Vagina (tissue), 2 donors: Measurements from ENCODE around the gene SPATA22. TPM values are rescaled to one million over a fixed set of nuclear protein-coding genes. Genes with fewer than 3 reads are reported as not detected.
"Not testable (repeated sequence)": the region's sequence is repeated elsewhere in the genome, so short reads cannot be mapped to it uniquely, and the experiment has no call there.

Experiments used
- DNase-seq, 2 donors: peaks; one replicate each; pipeline ENCODE4 v3.0.0-alpha.2; 2017; ENCODE audit errors: extremely low spot score in 2 of 2
- H3K27ac ChIP-seq: fragments of 200-600 bp; sonication (generic); one replicate; pipeline ENCODE4 v1.5.1; 2019
- H3K27me3 ChIP-seq: fragments of 200-600 bp; sonication (generic); one replicate; pipeline ENCODE4 v1.5.1; 2019
- H3K36me3 ChIP-seq, 2 donors: fragments of 200-600 bp; sonication (generic); one replicate each; pipeline ENCODE4 v1.5.1; 2017 to 2019
- H3K4me1 ChIP-seq: fragments of 200-600 bp; sonication (generic); one replicate; pipeline ENCODE4 v1.5.1; 2019
- H3K4me3 ChIP-seq, 2 donors: fragments of 200-600 bp; sonication (generic); 1 replicate in 1 of 2; 2 replicates in 1 of 2; pipeline ENCODE4 v1.5.1; 2016 to 2019
- H3K9me3 ChIP-seq: fragments of 200-600 bp; sonication (generic); one replicate; pipeline ENCODE4 v1.5.1; 2019
- POLR2A ChIP-seq, 2 donors: fragments of 450-650 bp; IDR thresholded peaks; one replicate each; pipeline ENCODE4 v1.6.1; 2017; ENCODE audit warnings: antibody characterized with exemption in 2 of 2, mild to moderate bottlenecking in 2 of 2, moderate library complexity in 2 of 2
- POLR2AphosphoS5 ChIP-seq, 2 donors: sonication (generic); formaldehyde crosslinking; IDR thresholded peaks; one replicate each; pipeline ENCODE4 v1.9.0; 2017; ENCODE audit warnings: antibody characterized with exemption in 2 of 2, mild to moderate bottlenecking in 2 of 2, low read depth in 1 of 2; ENCODE audit not compliant: insufficient read depth in 1 of 2
- intact Hi-C: fragments of 100-400 bp; cut with DNase I; formaldehyde crosslinking; loops from one replicate; pipeline ENCODE4 v1.15.1; 2023
- total RNA-seq: library from RNA; depleted of rRNA; stranded (reverse); fragments of >200 nt; gene quantifications from one replicate; pipeline ENCODE4 v1.2.3, GENCODE V29; 2016
- TF ChIP-seq, protein P1 (sequence below), 3 experiments: fragments of 450-650 bp in 2 of 3; fragments of 200-600 bp in 1 of 3; sonication (generic) in 1 of 3; IDR thresholded peaks; one replicate each; pipeline ENCODE4 v1.5.1; 2017 to 2019; ENCODE audit warnings: antibody characterized with exemption in 3 of 3, mild to moderate bottlenecking in 2 of 3, moderate library complexity in 2 of 3

Gene SPATA22
- total RNA-seq, 1 donor from 2014 or later: not detected

DNA sequence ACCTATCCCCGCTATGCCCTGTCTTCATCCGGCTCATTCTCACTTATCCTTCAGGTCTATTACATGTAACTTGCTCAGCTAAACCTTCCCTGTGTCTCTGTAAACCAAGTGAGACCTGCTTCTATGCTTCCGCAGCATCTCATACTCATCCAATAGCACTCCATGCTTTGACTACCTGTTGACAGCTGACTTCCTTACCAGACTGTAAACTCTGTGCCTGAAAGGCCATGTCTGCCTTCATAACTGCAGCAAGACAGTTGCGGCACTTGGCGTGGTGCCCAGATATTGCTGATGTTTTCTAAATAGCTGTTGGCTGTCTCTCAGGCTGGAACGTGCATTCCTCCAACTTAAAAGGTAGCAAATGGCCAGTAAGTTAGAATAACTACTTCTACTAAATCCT lies 71.6 kb downstream of the SPATA22 start:
- H3K27ac ChIP-seq: no peak overlapping the region
- H3K36me3 ChIP-seq: no peaks in the 10 kb centered on the region
- no peak overlapping the region for H3K4me3 ChIP-seq
- TF ChIP-seq POLR2A (IDR thresholded peaks at IDR 0.05): no peak
- DNase-seq: no peak
- H3K9me3 ChIP-seq: no peaks in the 10 kb centered on the region
- no peaks in the 10 kb centered on the region for H3K27me3 ChIP-seq
- intact Hi-C loops: no loop called here
- no peaks in the 10 kb centered on the region for H3K4me1 ChIP-seq

DNA sequence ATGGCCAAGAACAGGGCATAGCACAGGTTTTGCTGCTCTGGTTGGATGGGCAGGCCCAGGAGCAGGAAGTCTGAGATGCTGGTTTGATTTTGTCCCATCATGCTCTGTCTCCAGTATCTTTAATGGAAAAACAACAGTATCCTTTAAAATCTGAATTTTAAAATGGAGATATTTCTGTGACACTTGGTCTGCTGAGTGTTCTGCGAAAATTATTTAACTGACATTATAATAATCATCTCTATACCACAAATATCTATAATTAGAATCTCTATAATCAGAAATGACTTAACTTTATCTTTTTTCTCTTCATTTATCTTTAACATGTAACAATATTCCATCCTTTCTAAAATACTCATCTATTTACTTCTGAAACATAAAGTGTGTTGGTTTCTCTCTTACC lies 73.3 kb downstream of the SPATA22 start, which contains the start of gene OR1E1:
Gene OR1E1, minus strand, starts transcription at position 101 of the 400 bp plus-strand sequence. Its CDS starts 0 bp downstream, at position 101.
- DNase-seq: no peak
- no peaks in the 10 kb centered on the region for H3K27me3 ChIP-seq
- H3K4me3 ChIP-seq: no peak within 1 kb of the TSS
- no peaks in the 10 kb centered on the region for H3K4me1 ChIP-seq
- no peaks in the 10 kb centered on the region for H3K9me3 ChIP-seq
- H3K27ac ChIP-seq: no peak within 1 kb of the TSS
- intact Hi-C loops: no loop called here
- TF ChIP-seq POLR2A (IDR thresholded peaks at IDR 0.05): no peak
- TF ChIP-seq POLR2AphosphoS5 (IDR thresholded peaks at IDR 0.05; ENCODE audit: insufficient read depth in 1 of 2, low read depth in 1 of 2): no peak
- TF ChIP-seq, protein P1, sequence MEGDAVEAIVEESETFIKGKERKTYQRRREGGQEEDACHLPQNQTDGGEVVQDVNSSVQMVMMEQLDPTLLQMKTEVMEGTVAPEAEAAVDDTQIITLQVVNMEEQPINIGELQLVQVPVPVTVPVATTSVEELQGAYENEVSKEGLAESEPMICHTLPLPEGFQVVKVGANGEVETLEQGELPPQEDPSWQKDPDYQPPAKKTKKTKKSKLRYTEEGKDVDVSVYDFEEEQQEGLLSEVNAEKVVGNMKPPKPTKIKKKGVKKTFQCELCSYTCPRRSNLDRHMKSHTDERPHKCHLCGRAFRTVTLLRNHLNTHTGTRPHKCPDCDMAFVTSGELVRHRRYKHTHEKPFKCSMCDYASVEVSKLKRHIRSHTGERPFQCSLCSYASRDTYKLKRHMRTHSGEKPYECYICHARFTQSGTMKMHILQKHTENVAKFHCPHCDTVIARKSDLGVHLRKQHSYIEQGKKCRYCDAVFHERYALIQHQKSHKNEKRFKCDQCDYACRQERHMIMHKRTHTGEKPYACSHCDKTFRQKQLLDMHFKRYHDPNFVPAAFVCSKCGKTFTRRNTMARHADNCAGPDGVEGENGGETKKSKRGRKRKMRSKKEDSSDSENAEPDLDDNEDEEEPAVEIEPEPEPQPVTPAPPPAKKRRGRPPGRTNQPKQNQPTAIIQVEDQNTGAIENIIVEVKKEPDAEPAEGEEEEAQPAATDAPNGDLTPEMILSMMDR (IDR thresholded peaks at IDR 0.05): no peak
- H3K36me3 ChIP-seq: no peaks in the 10 kb centered on the region

DNA sequence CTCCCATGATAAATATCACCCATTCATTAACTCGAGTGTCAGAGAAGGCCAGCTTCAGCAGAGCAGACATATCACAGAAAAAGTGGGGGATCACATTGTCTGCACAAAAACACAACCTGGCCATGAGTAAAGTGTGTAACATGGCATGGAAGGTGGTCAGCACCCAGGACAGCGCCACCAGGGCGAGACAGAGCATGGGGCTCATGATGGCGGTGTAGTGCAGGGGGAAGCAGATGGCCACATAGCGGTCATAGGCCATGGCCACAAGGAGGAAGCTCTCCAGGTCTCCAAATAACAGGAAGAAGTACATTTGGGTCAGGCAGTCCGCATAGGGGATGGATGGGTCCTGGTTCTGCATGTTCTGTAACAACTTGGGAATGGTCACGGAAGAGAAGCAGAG lies 73.8 kb downstream of the SPATA22 start:
- H3K27ac ChIP-seq, DNase-seq, H3K4me3 ChIP-seq, H3K9me3 ChIP-seq, intact Hi-C loops, H3K4me1 ChIP-seq, H3K27me3 ChIP-seq, H3K36me3 ChIP-seq: not testable (repeated sequence)

Other genes with a start within 250 kb of the SPATA22 start
- not detected for gene OR3A1, start 173.5 kb downstream of the SPATA22 start, total RNA-seq
- not detected for gene OR3A2, start 85.5 kb downstream of the SPATA22 start, total RNA-seq
- not detected for gene OR1E1, start 73.4 kb downstream of the SPATA22 start, total RNA-seq
- gene OR3A3, start 60.4 kb downstream of the SPATA22 start, total RNA-seq: not detected
- gene OR1E2, start 38.0 kb downstream of the SPATA22 start, total RNA-seq: not detected
- 2.2 TPM for gene ASPA, start 4.2 kb upstream of the SPATA22 start, total RNA-seq
- 3.2 TPM for gene TRPV3, start 86.0 kb upstream of the SPATA22 start, total RNA-seq
- 7.6 TPM for gene TRPV1, start 137.6 kb upstream of the SPATA22 start, total RNA-seq
- gene SHPK, start 164.4 kb upstream of the SPATA22 start, total RNA-seq: 14.0 TPM
- gene CTNS, start 164.9 kb upstream of the SPATA22 start, total RNA-seq: 35.6 TPM
- gene TAX1BP3, start 196.8 kb upstream of the SPATA22 start, total RNA-seq: 78.1 TPM
- 18.9 TPM for gene EMC6, start 197.0 kb upstream of the SPATA22 start, total RNA-seq
- 1.7 TPM for gene P2RX5, start 224.3 kb upstream of the SPATA22 start, total RNA-seq